Fibroblast of villous mesenchyme (primary cell): Measurements from ENCODE around the gene MAP4K4. TPM values are rescaled to one million over a fixed set of nuclear protein-coding genes. Genes with fewer than 3 reads are reported as not detected.
A peak's percentile ranks its signal among the peaks of the same experiment; 100 is the strongest.

ENCODE experiments used
- DNase-seq: peaks from one replicate; pipeline ENCODE4 v3.0.0-alpha.2; 2010; ENCODE audit warnings: low read depth
- H3K4me3 ChIP-seq: 2 replicates; pipeline ENCODE4 v1.5.1; 2011; ENCODE audit warnings: low read depth, mild to moderate bottlenecking, low read length
- CTCF ChIP-seq: IDR thresholded peaks from 2 replicates; pipeline ENCODE4 v1.5.1; 2012; ENCODE audit warnings: low read depth, mild to moderate bottlenecking, low read length; ENCODE audit not compliant: insufficient read depth
- total RNA-seq: library from RNA; depleted of rRNA; stranded (reverse); fragments of >200 nt; gene quantifications from 2 replicates; pipeline ENCODE4 v1.2.3, GENCODE V29; 2012

Gene MAP4K4
- total RNA-seq, 1 donor: 95.0 TPM

GRCh38 chr2:101803128-101803527 is 105.6 kb downstream of the MAP4K4 start:
- no peak overlapping the region for H3K4me3 ChIP-seq
- DNase-seq: no peak
- no peak for TF ChIP-seq CTCF

DNA sequence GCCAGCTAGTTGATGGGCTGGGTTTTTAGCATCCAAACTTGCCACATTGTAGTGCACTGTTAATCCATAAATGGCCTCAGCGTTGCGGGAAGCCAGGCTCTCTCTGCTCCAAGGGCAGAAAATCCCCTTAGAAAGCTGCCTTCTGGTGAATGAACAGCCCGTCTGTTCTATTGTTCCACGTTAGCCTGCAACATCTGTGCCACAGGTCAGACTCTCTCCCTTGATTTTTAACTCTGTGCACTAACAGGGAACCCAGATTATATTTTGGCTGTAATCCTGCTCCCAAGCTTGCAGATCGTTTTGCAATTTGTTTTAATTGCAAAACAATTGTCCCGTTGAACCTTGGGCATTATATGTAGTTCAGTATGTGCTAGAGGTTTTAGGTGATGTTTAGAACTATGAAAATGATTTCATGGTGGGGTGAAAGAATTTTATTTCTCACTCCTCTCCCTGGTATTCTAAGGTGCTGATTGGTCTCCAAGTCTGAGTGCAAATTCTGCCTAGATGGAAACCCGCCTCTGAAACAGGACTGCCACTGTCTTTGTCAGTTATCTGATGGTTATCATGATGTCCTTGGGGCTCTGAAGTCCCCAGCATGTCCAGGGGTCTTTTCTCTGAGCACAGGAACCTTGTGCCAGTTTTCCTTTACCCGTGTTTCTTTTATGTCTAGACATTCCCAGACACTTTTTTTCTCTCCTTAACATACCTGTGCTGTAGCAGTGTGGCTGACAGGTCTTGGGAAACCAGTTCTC is 106.6 kb downstream of the MAP4K4 start:
- DNase-seq: peak; percentile 53
- no peak for TF ChIP-seq CTCF
- H3K4me3 ChIP-seq: no peak overlapping the region

GRCh38 chr2:101805152-101806088 is 107.9 kb downstream of the MAP4K4 start:
- no peak for TF ChIP-seq CTCF
- peak; percentile 90 for DNase-seq
- no peak overlapping the region for H3K4me3 ChIP-seq

- no peak for TF ChIP-seq CTCF
- H3K4me3 ChIP-seq: no peak overlapping the region
- peak; percentile 75 for DNase-seq
Measured at GRCh38 chr2:101806123-101806522, 108.6 kb downstream of the MAP4K4 start.

DNA sequence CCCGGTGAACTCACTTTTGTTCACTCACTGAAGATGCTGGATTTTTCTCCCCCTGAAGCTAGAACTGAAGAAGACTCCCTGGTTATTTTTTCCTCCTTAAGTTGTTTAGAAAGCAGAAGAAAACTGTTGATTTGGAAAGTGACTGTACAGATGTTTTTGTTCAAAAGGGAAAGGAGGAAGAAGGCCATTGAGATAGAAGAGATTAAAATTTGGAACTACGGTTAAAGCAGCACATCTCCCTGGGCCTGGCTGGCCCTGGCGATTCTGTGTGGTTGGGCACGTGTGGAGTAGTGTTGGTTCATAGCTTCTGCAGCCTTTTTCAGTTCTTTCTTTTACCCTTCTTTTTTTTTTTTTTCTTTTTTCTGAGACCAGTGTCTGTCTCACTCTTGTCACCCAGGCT is 109.2 kb downstream of the MAP4K4 start:
- H3K4me3 ChIP-seq: no peak overlapping the region
- DNase-seq: peak; percentile 58
- TF ChIP-seq CTCF: no peak

DNA sequence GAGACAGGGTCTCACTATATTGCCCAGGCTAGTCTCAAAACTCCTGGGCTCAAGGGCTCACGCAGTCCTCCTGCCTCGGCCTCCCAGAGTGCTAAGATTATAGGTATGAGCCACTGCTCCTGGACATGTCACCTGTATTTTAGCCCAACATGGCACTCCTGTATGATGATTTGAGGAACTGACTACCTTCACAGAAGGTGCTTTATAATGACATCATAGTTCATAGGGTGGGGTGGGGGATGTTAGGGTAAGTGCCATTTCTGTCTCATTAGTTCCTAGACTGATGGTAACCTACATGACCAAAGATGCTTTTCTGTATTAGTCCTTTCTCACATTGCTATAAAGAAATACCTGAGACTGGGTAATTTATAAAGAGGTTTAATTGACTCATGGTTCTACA is 109.7 kb downstream of the MAP4K4 start:
- H3K4me3 ChIP-seq: no peak overlapping the region
- no peak for TF ChIP-seq CTCF
- DNase-seq: no peak
